GM12878 (cell line): ENCODE results near the gene PTPRM. TPM values are rescaled to one million over a fixed set of nuclear protein-coding genes. Genes with fewer than 3 reads are reported as not detected.

ENCODE experiments used
- ATAC-seq: fragments of 200-7000 bp; cut with Tn5 transposase; 3 replicates; pipeline ENCODE4 v1.9.1; 2020; ENCODE audit warnings: mild to moderate bottlenecking, moderate library complexity
- BruUV-seq: library from RNA; stranded (reverse); fragments of 400-500 nt; replicated peaks from 2 replicates; lab custom pipeline; 2021; lab: Mats Ljungman, UMichigan
- CTCF ChIA-PET: fragments of 300-600 bp; sonication (Branson Sonifier 250); formaldehyde crosslinking; extraction: SDS; loops from one replicate; lab custom pipeline; 2021; ENCODE audit warnings: inconsistent platforms; lab: Yijun Ruan, JAX
- POLR2A ChIA-PET: fragments of 350-600 bp; formaldehyde crosslinking; extraction: SDS; loops from one replicate; lab custom pipeline; 2021; ENCODE audit warnings: inconsistent platforms; lab: Charles Lee
- RAD21 ChIA-PET: fragments of 300-600 bp; sonication (Branson Sonifier 250); formaldehyde crosslinking; loops from one replicate; lab custom pipeline; 2023; ENCODE audit warnings: antibody characterized with exemption; ENCODE audit not compliant: unreplicated experiment; lab: Charles Lee
- SMC1A ChIA-PET: fragments of 300-600 bp; sonication (Branson Sonifier 250); formaldehyde crosslinking; loops from one replicate; lab custom pipeline; 2023; ENCODE audit not compliant: unreplicated experiment, uncharacterized antibody; lab: Charles Lee
- DNase-seq: peaks from one replicate; pipeline ENCODE4 v3.0.0-alpha.2; 2011; ENCODE audit warnings: low read depth, low spot score
- FAIRE-seq: peaks from 3 replicates; lab custom pipeline; 2011; peaks lifted over from hg19 to GRCh38; lab: Jason Lieb, UNC
- H2AFZ ChIP-seq: 2 replicates; pipeline ENCODE4 v1.6.0; 2011; ENCODE audit warnings: low read depth, low read length, control low read depth; ENCODE audit not compliant: control insufficient read depth
- H3K27ac ChIP-seq: 2 replicates; pipeline ENCODE4 v1.5.1; 2011; ENCODE audit warnings: control low read depth; ENCODE audit not compliant: control insufficient read depth, insufficient read depth
- H3K27me3 ChIP-seq, 2 experiments: replicated peaks in 1 of 2; 2 replicates each; pipeline versions ENCODE4 v1.6.0 to v1.6.1; 2011; ENCODE audit warnings: low read length in 1 of 2; ENCODE audit not compliant: control insufficient read depth in 2 of 2, insufficient read depth in 2 of 2
- H3K36me3 ChIP-seq, 2 experiments: 2 replicates each; pipeline ENCODE4 v1.5.1; 2011; ENCODE audit warnings: low read length in 1 of 2; ENCODE audit not compliant: control insufficient read depth in 2 of 2, insufficient read depth in 2 of 2
- H3K4me1 ChIP-seq: 2 replicates; pipeline ENCODE4 v1.6.1; 2011; ENCODE audit warnings: mild to moderate bottlenecking, low read length, moderate library complexity, mixed read lengths; ENCODE audit not compliant: control insufficient read depth, insufficient read depth
- H3K4me2 ChIP-seq: 2 replicates; pipeline ENCODE4 v1.6.0; 2011; ENCODE audit warnings: control low read depth; ENCODE audit not compliant: control insufficient read depth, insufficient read depth
- H3K4me3 ChIP-seq: fragments of 200-600 bp; sonication (generic); 2 replicates; pipeline ENCODE4 v1.5.1; 2016
- H3K79me2 ChIP-seq: 2 replicates; pipeline ENCODE4 v1.6.0; 2011; ENCODE audit warnings: low read length; ENCODE audit not compliant: control insufficient read depth, insufficient read depth
- H3K9ac ChIP-seq: 2 replicates; pipeline ENCODE4 v1.8.0; 2011; ENCODE audit warnings: low read length, control low read depth, mixed read lengths; ENCODE audit not compliant: control insufficient read depth, insufficient read depth
- H3K9me3 ChIP-seq: replicated peaks from 3 replicates; pipeline ENCODE4 v1.5.1; 2011; ENCODE audit warnings: mild to moderate bottlenecking, low read length; ENCODE audit not compliant: control insufficient read depth, insufficient read depth
- H4K20me1 ChIP-seq: 2 replicates; pipeline ENCODE4 v1.6.0; 2011; ENCODE audit not compliant: control insufficient read depth, insufficient read depth
- CREB1 ChIP-seq: IDR thresholded peaks from 2 replicates; pipeline ENCODE4 v1.6.1; 2012; ENCODE audit warnings: low read depth, mild to moderate bottlenecking, inconsistent platforms
- E4F1 ChIP-seq: fragments of 450-650 bp; IDR thresholded peaks from 2 replicates; pipeline ENCODE4 v1.6.1; 2018; ENCODE audit warnings: borderline replicate concordance, mild to moderate bottlenecking; ENCODE audit not compliant: partially characterized antibody
- JUND ChIP-seq: IDR thresholded peaks from 2 replicates; pipeline ENCODE4 v1.6.1; 2012; ENCODE audit warnings: low read depth, mild to moderate bottlenecking, low read length, improper control_type of control experiment, moderate library complexity
- KLF5 ChIP-seq: fragments of 450-650 bp; IDR thresholded peaks from 2 replicates; pipeline ENCODE4 v1.6.1; 2014; ENCODE audit warnings: mild to moderate bottlenecking; ENCODE audit not compliant: partially characterized antibody
- MXI1 ChIP-seq: fragments of 150-350 bp; IDR thresholded peaks from 2 replicates; pipeline ENCODE4 v1.6.1; 2011; ENCODE audit warnings: low read depth, mild to moderate bottlenecking, inconsistent platforms, low read length, improper control_type of control experiment
- NFXL1 ChIP-seq: fragments of 450-650 bp; IDR thresholded peaks from 2 replicates; pipeline ENCODE4 v1.6.1; 2017; ENCODE audit warnings: antibody characterized with exemption, mild to moderate bottlenecking, borderline replicate concordance
- RCOR1 ChIP-seq: conservative IDR thresholded peaks from 2 replicates; pipeline ENCODE4 v1.6.1; 2012; ENCODE audit warnings: low read depth, low read length, improper control_type of control experiment
- SP1 ChIP-seq: IDR thresholded peaks from one replicate; pipeline ENCODE4 v1.6.1; 2011; ENCODE audit warnings: low read depth, low read length
- TCF3 ChIP-seq: IDR thresholded peaks from 2 replicates; pipeline ENCODE4 v1.6.1; 2012; ENCODE audit warnings: low read depth, mild to moderate bottlenecking, low read length, borderline replicate concordance; ENCODE audit not compliant: insufficient read depth
- ZBED1 ChIP-seq: IDR thresholded peaks from 2 replicates; pipeline ENCODE4 v1.6.1; 2016; ENCODE audit warnings: borderline replicate concordance
- WGBS: methylation state at CpG from one replicate; pipeline ENCODE4 v1.1.6; 2016; ENCODE audit warnings: low lambda C conversion rate; ENCODE audit not compliant: insufficient replicate concordance, insufficient coverage; ENCODE audit errors: missing lambda C conversion rate; 5-methylcytosine and 5-hydroxymethylcytosine counted together
- in situ Hi-C: fragments of 300-500 bp; cut with MboI; formaldehyde crosslinking; loops from 9 replicates; pipeline ENCODE4 v1.14.3; 2018; ENCODE audit warnings: mixed read lengths
- intact Hi-C: fragments of 100-400 bp; cut with micrococcal nuclease; formaldehyde crosslinking; loops from one replicate; pipeline ENCODE4 v1.14.2; 2022; ENCODE audit not compliant: unreplicated experiment
- polyA plus RNA-seq, 11 experiments: library from polyadenylated mRNA; depleted of rRNA in 4 of 11; unstranded in 6 of 11; stranded (reverse) in 5 of 11; fragments of >200 nt; fragmentation: Nextera tagmentation in 4 of 11; fragmentation: Illumina TruSeq in 1 of 11; extraction: Ambion mirVana in 4 of 11; extraction: Trizol in 1 of 11; gene quantifications; 1 replicate in 1 of 11; 2 replicates in 10 of 11; pipeline versions ENCODE4 v1.2.1 to v1.2.3, GENCODE V29; 2011 to 2016; ENCODE audit warnings: inconsistent platforms in 2 of 11, missing spikeins in 2 of 11, low read depth in 1 of 11
- total RNA-seq, 4 experiments: library from RNA; depleted of rRNA in 3 of 4; stranded (reverse); fragments of >200 nt in 3 of 4; fragmentation: Illumina TruSeq in 1 of 4; extraction: Trizol in 1 of 4; gene quantifications; 2 replicates each; pipeline versions ENCODE4 v1.2.1 to v1.2.3, GENCODE V29; 2013 to 2021
- TF ChIP-seq, protein P1 (sequence below): fragments of 150-350 bp; IDR thresholded peaks from 2 replicates; pipeline ENCODE4 v1.6.1; 2016; ENCODE audit warnings: low read depth, low read length

Gene PTPRM
- total and polyA plus RNA-seq, 10 of the 15 experiments (the other 5 are each of a cell fraction or from before 2014, with no cell fraction given): 0.07 to 22.6 (median 0.60) TPM

- Histone ChIP-seq H3K4me3 (no peak overlapping the region), H3K79me2 (no peaks in the 10 kb centered on the region), H3K27me3 (no peaks in the 10 kb centered on the region; a peak in 1 of 4 replicates), H3K4me2 (no peak overlapping the region), H3K4me1 (no peaks in the 10 kb centered on the region), H3K27ac (no peak overlapping the region), H3K9ac (no peak overlapping the region), H2AFZ (no peak overlapping the region), H3K9me3 (no peaks in the 10 kb centered on the region), H4K20me1 (no peaks in the 10 kb centered on the region), H3K36me3 (no peaks in the 10 kb centered on the region)
- no peak for TF ChIP-seq MXI1
- TF ChIP-seq KLF5: no peak
- TF ChIP-seq, protein P1, sequence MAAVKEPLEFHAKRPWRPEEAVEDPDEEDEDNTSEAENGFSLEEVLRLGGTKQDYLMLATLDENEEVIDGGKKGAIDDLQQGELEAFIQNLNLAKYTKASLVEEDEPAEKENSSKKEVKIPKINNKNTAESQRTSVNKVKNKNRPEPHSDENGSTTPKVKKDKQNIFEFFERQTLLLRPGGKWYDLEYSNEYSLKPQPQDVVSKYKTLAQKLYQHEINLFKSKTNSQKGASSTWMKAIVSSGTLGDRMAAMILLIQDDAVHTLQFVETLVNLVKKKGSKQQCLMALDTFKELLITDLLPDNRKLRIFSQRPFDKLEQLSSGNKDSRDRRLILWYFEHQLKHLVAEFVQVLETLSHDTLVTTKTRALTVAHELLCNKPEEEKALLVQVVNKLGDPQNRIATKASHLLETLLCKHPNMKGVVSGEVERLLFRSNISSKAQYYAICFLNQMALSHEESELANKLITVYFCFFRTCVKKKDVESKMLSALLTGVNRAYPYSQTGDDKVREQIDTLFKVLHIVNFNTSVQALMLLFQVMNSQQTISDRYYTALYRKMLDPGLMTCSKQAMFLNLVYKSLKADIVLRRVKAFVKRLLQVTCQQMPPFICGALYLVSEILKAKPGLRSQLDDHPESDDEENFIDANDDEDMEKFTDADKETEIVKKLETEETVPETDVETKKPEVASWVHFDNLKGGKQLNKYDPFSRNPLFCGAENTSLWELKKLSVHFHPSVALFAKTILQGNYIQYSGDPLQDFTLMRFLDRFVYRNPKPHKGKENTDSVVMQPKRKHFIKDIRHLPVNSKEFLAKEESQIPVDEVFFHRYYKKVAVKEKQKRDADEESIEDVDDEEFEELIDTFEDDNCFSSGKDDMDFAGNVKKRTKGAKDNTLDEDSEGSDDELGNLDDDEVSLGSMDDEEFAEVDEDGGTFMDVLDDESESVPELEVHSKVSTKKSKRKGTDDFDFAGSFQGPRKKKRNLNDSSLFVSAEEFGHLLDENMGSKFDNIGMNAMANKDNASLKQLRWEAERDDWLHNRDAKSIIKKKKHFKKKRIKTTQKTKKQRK: no peak
- ChIA-PET SMC1A (no interaction called here), CTCF (no interaction called here), POLR2A (no interaction called here), RAD21 (no interaction called here)
- ATAC-seq (no peak), FAIRE-seq (no peak), DNase-seq (no peak)
- BruUV-seq: no TSS peak
- WGBS: 21% methylated on average over 2 of the region's 2 CpGs
- intact Hi-C loops: no loop called here
- in situ Hi-C loops: no loop called here
Observed at GRCh38 chr18:8142932-8143331, 575.8 kb downstream of the PTPRM start.

DNA sequence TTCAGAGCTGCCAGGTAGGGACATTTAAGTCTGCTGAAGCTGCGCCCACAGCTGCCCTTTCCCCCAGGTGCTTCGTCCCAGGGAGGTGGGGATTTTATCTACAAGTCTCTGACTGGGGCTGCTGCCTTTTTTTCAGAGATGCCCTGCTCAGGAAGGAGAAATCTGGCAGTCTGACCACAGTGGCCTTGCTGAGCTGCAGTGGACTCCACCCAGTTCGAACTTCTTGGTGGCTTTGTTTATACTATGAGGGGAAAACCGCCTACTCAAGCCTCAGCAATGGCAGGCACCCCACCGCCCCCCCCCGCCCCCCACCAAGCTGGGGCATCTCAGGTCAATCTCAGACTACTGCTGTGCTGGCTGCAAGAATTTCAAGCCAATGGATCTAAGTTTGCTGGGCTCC, 584.1 kb downstream of the PTPRM start:
- ChIA-PET CTCF (no interaction called here), POLR2A (no interaction called here), RAD21 (no interaction called here), SMC1A (no interaction called here)
- no peak for FAIRE-seq
- WGBS: 1% methylated on average over 5 of the region's 6 CpGs
- Histone ChIP-seq H3K79me2 (no peaks in the 10 kb centered on the region), H2AFZ (no peak overlapping the region), H3K4me3 (no peak overlapping the region), H3K4me2 (no peak overlapping the region), H3K27ac (no peak overlapping the region), H3K36me3 (no peaks in the 10 kb centered on the region), H4K20me1 (no peaks in the 10 kb centered on the region), H3K9ac (no peak overlapping the region), H3K9me3 (no peaks in the 10 kb centered on the region), H3K27me3 (no peaks in the 10 kb centered on the region; a peak in 1 of 4 replicates), H3K4me1 (no peaks in the 10 kb centered on the region)
- BruUV-seq: no TSS peak
- intact Hi-C loops: no loop called here
- ATAC-seq: no peak
- in situ Hi-C loops: no loop called here
- no peak for DNase-seq
- no peak for TF ChIP-seq JUND
- no peak for TF ChIP-seq NFXL1
- TF ChIP-seq CREB1: no peak
- TF ChIP-seq RCOR1: no peak
- no peak for TF ChIP-seq E4F1
- no peak for TF ChIP-seq ZBED1
- no peak for TF ChIP-seq SP1
- TF ChIP-seq TCF3: no peak
